ENCODE measurements around the gene ATP5ME.

DNA sequence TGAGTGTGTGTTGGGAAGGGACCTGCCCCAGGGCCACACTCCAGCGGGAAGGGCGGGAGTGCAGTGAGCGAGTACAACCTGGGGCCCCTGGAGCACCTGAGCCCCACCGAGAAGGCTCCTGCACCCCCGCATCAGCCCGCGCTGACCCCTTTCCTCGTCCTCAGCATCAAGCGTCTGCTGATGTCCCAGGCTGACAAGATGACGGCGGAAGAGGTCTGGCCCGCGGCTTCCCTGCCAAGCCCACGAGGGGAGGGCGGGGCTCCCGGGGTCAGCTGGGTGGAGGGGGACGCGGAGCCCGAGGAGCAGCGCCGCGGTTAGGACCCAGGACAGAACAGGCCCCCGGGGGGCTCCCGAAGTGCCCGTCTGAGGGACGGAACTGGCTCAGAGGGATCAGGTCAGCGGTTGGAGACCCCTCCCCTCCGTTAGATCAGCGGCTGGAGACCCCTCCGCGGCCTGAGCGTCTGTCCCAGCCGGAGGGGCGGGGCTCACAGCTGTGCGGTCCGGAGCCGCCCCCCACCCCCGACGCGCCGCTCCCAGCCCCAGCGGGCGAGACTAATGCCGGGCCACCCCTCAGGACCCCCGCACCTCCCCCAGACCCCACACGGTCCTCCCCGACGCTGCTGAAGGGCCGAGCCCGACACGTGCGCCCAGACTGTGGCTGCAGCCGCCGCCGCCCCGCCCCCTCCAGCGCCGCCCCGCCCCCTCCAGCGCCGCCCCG is 7.0 kb upstream of the ATP5ME start:
- TF ChIP-seq, protein P1, sequence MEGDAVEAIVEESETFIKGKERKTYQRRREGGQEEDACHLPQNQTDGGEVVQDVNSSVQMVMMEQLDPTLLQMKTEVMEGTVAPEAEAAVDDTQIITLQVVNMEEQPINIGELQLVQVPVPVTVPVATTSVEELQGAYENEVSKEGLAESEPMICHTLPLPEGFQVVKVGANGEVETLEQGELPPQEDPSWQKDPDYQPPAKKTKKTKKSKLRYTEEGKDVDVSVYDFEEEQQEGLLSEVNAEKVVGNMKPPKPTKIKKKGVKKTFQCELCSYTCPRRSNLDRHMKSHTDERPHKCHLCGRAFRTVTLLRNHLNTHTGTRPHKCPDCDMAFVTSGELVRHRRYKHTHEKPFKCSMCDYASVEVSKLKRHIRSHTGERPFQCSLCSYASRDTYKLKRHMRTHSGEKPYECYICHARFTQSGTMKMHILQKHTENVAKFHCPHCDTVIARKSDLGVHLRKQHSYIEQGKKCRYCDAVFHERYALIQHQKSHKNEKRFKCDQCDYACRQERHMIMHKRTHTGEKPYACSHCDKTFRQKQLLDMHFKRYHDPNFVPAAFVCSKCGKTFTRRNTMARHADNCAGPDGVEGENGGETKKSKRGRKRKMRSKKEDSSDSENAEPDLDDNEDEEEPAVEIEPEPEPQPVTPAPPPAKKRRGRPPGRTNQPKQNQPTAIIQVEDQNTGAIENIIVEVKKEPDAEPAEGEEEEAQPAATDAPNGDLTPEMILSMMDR (IDR thresholded peaks at IDR 0.05): no peak
- TF ChIP-seq EZH2 (IDR thresholded peaks at IDR 0.05) (no peak), EZH2phosphoT487 (IDR thresholded peaks at IDR 0.05) (no peak)
